Testis (tissue), 3 donors: ENCODE measurements around the gene EGLN2. TPM values are rescaled to one million over a fixed set of nuclear protein-coding genes. Genes with fewer than 3 reads are reported as not detected.
"Not testable (repeated sequence)": the region's sequence is repeated elsewhere in the genome, so short reads cannot be mapped to it uniquely, and the experiment has no call there.

Experiments
- DNase-seq: peaks from one replicate; pipeline ENCODE4 v3.0.0-alpha.2; 2019
- H3K27ac ChIP-seq, 2 donors: fragments of 200-600 bp; sonication (generic); one replicate each; pipeline ENCODE4 v1.5.1; 2019
- H3K27me3 ChIP-seq: fragments of 200-600 bp; sonication (generic); one replicate; pipeline ENCODE4 v1.5.1; 2019
- H3K36me3 ChIP-seq: fragments of 200-600 bp; sonication (generic); one replicate; pipeline ENCODE4 v1.5.1; 2017; ENCODE audit warnings: low read depth; ENCODE audit errors: missing control alignments
- H3K4me1 ChIP-seq: fragments of 200-600 bp; sonication (generic); one replicate; pipeline ENCODE4 v1.5.1; 2019
- H3K4me3 ChIP-seq, 2 donors: fragments of 200-600 bp; sonication (generic); one replicate each; pipeline ENCODE4 v1.5.1; 2017 to 2019
- H3K9me3 ChIP-seq: fragments of 200-600 bp; sonication (generic); one replicate; pipeline ENCODE4 v1.5.1; 2017
- CTCF ChIP-seq, 3 experiments: fragments of 450-650 bp in 2 of 3; fragments of 200-600 bp in 1 of 3; sonication (generic) in 1 of 3; IDR thresholded peaks; one replicate each; pipeline ENCODE4 v1.5.1; 2016 to 2019; ENCODE audit warnings: antibody characterized with exemption in 3 of 3, mild to moderate bottlenecking in 2 of 3, moderate library complexity in 1 of 3
- POLR2A ChIP-seq: fragments of 450-650 bp; IDR thresholded peaks from one replicate; pipeline ENCODE4 v1.6.1; 2017; ENCODE audit warnings: antibody characterized with exemption, mild to moderate bottlenecking, moderate library complexity
- WGBS, 2 donors: methylation state at CpG; one replicate each; pipeline ENCODE4 v1.1.5; 2018; 5-methylcytosine and 5-hydroxymethylcytosine counted together
- intact Hi-C: fragments of 100-400 bp; cut with DNase I; formaldehyde crosslinking; loops from one replicate; pipeline ENCODE4 v1.15.1; 2023; ENCODE audit warnings: low total_unique reads
- polyA plus RNA-seq: library from polyadenylated mRNA; stranded (reverse); fragments of 350-450 nt; fragmentation: Illumina TruSeq; extraction: RNeasy Lipid Tissue Mini Kit (QIAGEN cat#74804); gene quantifications from one replicate; pipeline ENCODE4 v1.2.3, GENCODE V29; 2014; ENCODE audit warnings: low read depth, low replicate concordance; ENCODE audit not compliant: insufficient read depth
- total RNA-seq, 2 donors: library from RNA; depleted of rRNA; stranded (reverse); fragments of >200 nt; gene quantifications; one replicate each; pipeline ENCODE4 v1.2.3, GENCODE V29; 2016

The EGLN2 gene
- total and polyA plus RNA-seq, 3 donors from 2014 or later, result 245 to 489 (median 260) TPM

DNA sequence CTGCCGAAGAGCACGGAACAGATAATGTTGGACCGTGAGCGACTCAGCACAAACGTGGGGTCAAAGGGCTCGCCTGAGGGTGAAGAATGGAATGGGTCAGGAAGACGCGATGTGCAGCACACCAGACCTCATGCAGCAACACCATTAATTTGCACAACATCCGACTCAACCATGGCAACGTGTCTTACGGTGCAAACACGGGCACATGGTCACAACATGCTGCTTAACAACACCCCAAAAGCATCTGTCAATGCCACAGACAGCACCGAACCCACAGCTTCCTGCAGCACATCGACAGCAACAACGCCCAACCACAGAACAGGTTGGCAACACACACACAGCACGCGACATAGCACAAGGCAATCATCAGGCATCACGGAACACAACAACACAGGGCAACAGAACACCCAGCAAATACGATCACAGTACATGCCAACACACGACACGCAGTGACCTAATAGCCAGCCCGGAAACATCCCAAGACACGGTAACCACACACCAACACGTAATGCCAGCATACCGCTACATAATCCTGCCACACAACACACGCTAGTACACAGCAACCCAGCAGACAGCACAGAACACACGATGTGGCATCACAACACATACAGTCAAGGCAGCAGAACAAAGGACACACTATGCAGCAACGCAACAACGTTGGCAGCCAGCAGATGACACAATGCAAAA lies 27.9 kb downstream of the EGLN2 start:
- H3K27me3 ChIP-seq, DNase-seq, intact Hi-C loops, H3K36me3 ChIP-seq, H3K9me3 ChIP-seq, H3K27ac ChIP-seq, H3K4me3 ChIP-seq: not testable (repeated sequence)
- WGBS, 2 donors, result 78 to 84% methylated on average over 28 to 29 of the region's 29 CpGs
- peaks cover 40% of the 10 kb centered on the region for H3K4me1 ChIP-seq

DNA sequence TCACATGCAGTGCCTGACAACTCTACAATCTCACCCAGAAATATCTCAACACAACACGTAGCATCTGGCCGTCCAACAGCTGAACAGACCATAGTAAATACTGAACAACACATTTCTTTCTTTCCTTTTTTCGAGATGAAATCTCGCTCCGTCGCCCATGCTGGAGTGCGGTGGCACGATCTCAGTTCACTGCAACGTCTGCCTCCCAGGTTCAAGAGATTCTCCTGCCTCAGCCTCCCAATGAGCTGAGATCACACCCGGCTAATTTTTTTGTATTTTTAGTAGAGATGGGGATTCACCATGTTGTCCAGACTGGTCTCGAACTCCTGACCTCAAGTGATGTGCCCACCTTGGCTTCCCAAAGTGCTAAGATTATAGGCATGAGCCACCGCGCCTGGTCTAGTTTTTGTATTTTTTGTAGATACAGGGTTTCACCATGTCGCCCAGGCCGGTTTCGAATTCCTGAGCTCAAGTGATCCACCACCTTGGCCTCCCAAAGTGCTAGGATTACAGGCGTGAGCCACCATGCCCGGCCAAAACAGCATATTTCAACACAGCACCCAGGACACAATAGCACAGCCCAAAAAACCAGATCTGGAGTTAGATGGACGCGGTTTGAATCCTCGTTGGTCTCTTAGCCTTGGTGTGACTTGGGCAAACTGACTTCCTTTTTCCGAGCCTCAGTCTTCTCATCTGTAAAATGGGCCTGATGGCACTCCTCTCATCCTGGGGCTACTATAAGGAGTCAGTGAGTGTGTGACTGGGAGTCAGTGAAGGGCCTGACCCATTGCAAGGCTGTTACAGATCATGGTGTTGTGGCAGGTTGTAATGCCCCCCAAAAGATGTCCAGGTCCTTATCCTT lies 28.6 kb downstream of the EGLN2 start:
- TF ChIP-seq CTCF (IDR thresholded peaks at IDR 0.05) (no peak), POLR2A (no peak)
- H3K9me3 ChIP-seq, result no peaks in the 10 kb centered on the region
- no peak overlapping the region for H3K27ac ChIP-seq
- intact Hi-C loops, result no loop called here
- DNase-seq, result no peak
- H3K27me3 ChIP-seq, result no peaks in the 10 kb centered on the region
- 89 to 93% methylated on average over 22 of the region's 22 CpGs for WGBS, 2 donors
- peaks cover 40% of the 10 kb centered on the region for H3K4me1 ChIP-seq
- no peaks in the 10 kb centered on the region for H3K36me3 ChIP-seq
- H3K4me3 ChIP-seq, result no peak overlapping the region

GRCh38 chr19:40829205-40829604 lies 30.2 kb downstream of the EGLN2 start:
- no peaks in the 10 kb centered on the region for H3K9me3 ChIP-seq
- H3K27me3 ChIP-seq, result no peaks in the 10 kb centered on the region
- H3K27ac ChIP-seq, result peak overlapping the region; percentile 18 to 55
- TF ChIP-seq CTCF (IDR thresholded peaks at IDR 0.05) (no peak), POLR2A (no peak)
- intact Hi-C loops, result no loop called here
- DNase-seq, result no peak
- H3K36me3 ChIP-seq, result no peaks in the 10 kb centered on the region
- H3K4me3 ChIP-seq, result no peak overlapping the region
- H3K4me1 ChIP-seq, result peaks cover 32% of the 10 kb centered on the region

- H3K4me3 ChIP-seq, H3K36me3 ChIP-seq, DNase-seq, H3K9me3 ChIP-seq, H3K27me3 ChIP-seq, intact Hi-C loops: not testable (repeated sequence)
- 55 to 75% methylated on average over 16 of the region's 16 CpGs for WGBS, 2 donors
- H3K4me1 ChIP-seq, result peaks cover 23% of the 10 kb centered on the region
- peak overlapping the region; percentile 24 to 55 for H3K27ac ChIP-seq
Measured at GRCh38 chr19:40830741-40831140, 31.8 kb downstream of the EGLN2 start.

DNA sequence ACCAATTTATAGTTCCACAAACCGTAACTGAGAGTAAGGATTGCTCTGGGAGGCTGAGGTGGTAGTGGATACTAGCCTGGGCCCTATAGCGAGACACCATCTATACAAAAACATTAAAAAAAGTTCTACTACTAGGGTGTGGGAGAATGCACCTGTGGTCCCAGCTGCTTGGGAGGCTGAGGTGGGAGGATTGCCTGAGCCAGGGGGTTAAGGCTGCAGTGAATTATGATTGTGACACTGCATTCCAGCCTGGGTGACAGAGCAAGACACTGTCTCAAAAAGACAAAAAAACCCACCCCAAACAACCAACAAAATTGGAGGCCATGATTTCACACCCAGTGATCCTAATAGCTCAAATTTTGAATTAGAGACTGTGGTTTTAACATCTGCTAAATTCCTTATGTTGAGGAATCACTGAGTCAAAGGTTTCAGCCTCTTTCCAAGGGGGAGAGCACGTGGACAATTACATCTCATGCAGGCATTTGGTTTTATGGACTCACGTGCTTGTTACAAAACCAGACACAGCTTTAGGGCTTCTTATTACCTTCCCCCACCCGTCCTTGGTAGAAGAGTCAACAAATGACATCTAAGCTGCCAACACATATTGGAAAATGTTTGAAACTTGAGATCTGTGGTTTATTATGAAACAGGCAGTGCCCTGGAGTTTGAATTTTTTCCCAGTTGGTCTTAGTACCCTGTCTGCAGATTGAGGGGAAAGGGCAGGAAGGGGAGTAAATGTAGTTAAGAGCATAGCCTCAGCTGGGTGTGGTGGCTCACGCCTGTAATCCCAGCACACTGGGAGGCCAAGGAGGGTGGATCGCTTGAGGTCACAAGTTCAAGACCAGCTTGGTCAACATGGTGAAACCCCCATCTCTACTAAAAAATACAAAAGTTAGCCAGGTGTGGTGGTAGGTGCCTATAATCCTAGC lies 32.8 kb downstream of the EGLN2 start:
- 53 to 64% methylated on average over 7 of the region's 7 CpGs for WGBS, 2 donors
- Histone ChIP-seq H3K9me3 (no peaks in the 10 kb centered on the region), H3K27me3 (no peaks in the 10 kb centered on the region), H3K4me3 (no peak overlapping the region), H3K4me1 (peaks cover 27% of the 10 kb centered on the region), H3K36me3 (no peaks in the 10 kb centered on the region), H3K27ac (peak overlapping the region; percentile 48)
- intact Hi-C loops, result no loop called here
- no peak for TF ChIP-seq POLR2A
- no peak for TF ChIP-seq CTCF (IDR thresholded peaks at IDR 0.05)
- DNase-seq, result no peak

- intact Hi-C loops, H3K27me3 ChIP-seq, H3K36me3 ChIP-seq, H3K9me3 ChIP-seq, H3K4me3 ChIP-seq, DNase-seq: not testable (repeated sequence)
- Histone ChIP-seq H3K4me1 (peaks cover 27% of the 10 kb centered on the region), H3K27ac (peak overlapping the region; percentile 48)
- WGBS, 2 donors, result 57 to 71% methylated on average over 4 of the region's 4 CpGs
Measured at GRCh38 chr19:40832431-40832790, 33.4 kb downstream of the EGLN2 start.

GRCh38 chr19:40833728-40834533 lies 34.9 kb downstream of the EGLN2 start:
- DNase-seq, H3K36me3 ChIP-seq, intact Hi-C loops, H3K9me3 ChIP-seq, H3K4me3 ChIP-seq, H3K27me3 ChIP-seq: not testable (repeated sequence)
- Histone ChIP-seq H3K27ac (peak overlapping the region in 1 of 2 donors; percentile 74), H3K4me1 (peaks cover 27% of the 10 kb centered on the region)
- WGBS, 2 donors, result 38 to 49% methylated on average over 5 to 7 of the region's 7 CpGs
